ENCODE results near the gene CDH23.

DNA sequence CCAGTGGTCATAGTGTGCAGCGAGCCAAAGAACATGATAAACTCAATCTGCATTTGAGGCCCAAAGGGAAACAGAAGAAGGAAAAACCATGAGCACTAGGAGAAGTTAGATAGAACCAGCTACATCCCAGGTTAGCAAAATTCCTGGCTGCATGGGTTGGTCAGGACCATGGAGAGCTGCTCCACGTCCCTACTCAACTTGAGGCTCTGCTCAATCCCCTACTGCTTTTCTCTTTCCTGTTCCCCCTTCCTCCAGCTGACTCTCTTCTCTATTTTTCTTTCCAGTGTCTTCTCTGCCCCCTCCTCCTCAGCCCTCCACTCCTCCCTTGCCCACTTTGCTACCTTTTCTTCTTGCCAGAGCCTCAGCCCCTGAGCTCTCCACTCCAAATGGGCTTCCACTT, 398.5 kb downstream of the CDH23 start:
- TF ChIP-seq, protein P1, sequence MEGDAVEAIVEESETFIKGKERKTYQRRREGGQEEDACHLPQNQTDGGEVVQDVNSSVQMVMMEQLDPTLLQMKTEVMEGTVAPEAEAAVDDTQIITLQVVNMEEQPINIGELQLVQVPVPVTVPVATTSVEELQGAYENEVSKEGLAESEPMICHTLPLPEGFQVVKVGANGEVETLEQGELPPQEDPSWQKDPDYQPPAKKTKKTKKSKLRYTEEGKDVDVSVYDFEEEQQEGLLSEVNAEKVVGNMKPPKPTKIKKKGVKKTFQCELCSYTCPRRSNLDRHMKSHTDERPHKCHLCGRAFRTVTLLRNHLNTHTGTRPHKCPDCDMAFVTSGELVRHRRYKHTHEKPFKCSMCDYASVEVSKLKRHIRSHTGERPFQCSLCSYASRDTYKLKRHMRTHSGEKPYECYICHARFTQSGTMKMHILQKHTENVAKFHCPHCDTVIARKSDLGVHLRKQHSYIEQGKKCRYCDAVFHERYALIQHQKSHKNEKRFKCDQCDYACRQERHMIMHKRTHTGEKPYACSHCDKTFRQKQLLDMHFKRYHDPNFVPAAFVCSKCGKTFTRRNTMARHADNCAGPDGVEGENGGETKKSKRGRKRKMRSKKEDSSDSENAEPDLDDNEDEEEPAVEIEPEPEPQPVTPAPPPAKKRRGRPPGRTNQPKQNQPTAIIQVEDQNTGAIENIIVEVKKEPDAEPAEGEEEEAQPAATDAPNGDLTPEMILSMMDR (IDR thresholded peaks at IDR 0.05) = no peak
- TF ChIP-seq POLR2A (IDR thresholded peaks at IDR 0.05) = no peak

Data from uterus (tissue), 2 donors.